GM18526 (cell line): ENCODE data around the gene KCTD8.

ENCODE experiments used
- POLR2A ChIP-seq: IDR thresholded peaks from 3 replicates; pipeline ENCODE4 v1.6.1; 2011; ENCODE audit not compliant: insufficient read length; ENCODE audit errors: extremely low read depth

Gene KCTD8

GRCh38 chr4:44448521-44449461, at the start of gene KCTD8:
Gene KCTD8 (minus strand): TSS chr4:44448809.
- no peak for TF ChIP-seq POLR2A

DNA sequence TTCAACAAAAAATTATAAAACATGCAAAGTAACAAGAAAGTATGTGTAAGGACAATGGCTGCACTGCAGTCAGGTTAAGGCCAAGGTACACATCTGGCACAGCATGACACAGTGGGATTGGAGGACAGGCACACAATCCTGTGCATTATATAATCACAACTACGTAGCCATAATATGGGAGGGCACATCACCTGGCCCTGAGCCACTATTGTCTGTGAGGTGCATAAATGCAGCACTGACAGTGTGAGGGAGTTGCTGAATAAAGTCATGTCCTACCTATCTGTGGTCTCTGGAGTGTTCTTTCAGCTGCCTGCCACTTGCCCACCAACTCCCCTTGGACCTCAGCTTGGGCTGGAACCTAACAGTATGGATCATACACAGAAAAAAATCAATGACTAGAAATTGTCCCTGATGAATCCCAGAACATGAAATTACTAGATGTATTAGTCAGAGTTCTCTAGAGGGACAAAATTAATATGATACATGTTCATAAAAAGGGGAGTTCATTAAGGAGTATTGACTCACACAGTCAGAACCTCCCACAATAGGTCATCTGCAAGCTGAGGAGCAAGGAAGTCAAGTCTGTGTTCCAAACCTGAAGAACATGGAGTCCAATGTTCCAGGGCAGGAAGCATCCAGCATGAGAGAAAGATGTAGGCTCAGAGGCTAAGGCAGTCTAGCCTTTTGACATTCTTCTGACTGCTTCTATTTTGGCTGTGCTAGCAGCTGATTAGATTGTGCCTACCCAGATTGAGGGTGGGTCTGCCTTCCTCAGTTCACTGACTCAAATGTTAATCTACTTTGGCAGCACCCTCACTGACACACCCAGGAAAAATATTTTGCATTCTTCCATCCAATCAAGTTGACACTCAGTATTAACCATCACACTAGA, 46.4 kb upstream of the KCTD8 start:
- no peak for TF ChIP-seq POLR2A

DNA sequence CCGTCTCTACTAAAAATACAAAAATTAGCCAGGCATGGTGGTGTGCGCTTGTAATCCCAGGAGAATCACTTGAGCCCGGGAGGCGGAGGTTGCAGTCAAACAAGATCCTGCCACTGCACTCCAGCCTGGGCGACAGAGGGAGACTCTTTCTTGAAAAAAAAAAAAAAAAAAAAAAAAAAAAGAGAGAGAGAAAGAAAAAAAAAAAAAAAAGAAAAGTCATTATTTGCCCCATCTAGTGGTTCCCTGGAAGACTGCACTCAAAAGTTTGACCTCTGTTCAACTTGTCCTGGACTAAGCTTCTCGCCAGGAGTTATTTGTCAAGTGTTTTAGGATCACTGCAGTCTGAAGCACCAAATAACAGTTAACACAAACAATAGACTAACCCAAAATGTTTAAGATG, 45.3 kb upstream of the KCTD8 start:
- no peak for TF ChIP-seq POLR2A

GRCh38 chr4:44487341-44487740, 38.7 kb upstream of the KCTD8 start:
- TF ChIP-seq POLR2A = no peak

GRCh38 chr4:44479731-44480130, 31.1 kb upstream of the KCTD8 start:
- TF ChIP-seq POLR2A = no peak

- TF ChIP-seq POLR2A = no peak
Measured at GRCh38 chr4:44462259-44462658, 13.7 kb upstream of the KCTD8 start.

DNA sequence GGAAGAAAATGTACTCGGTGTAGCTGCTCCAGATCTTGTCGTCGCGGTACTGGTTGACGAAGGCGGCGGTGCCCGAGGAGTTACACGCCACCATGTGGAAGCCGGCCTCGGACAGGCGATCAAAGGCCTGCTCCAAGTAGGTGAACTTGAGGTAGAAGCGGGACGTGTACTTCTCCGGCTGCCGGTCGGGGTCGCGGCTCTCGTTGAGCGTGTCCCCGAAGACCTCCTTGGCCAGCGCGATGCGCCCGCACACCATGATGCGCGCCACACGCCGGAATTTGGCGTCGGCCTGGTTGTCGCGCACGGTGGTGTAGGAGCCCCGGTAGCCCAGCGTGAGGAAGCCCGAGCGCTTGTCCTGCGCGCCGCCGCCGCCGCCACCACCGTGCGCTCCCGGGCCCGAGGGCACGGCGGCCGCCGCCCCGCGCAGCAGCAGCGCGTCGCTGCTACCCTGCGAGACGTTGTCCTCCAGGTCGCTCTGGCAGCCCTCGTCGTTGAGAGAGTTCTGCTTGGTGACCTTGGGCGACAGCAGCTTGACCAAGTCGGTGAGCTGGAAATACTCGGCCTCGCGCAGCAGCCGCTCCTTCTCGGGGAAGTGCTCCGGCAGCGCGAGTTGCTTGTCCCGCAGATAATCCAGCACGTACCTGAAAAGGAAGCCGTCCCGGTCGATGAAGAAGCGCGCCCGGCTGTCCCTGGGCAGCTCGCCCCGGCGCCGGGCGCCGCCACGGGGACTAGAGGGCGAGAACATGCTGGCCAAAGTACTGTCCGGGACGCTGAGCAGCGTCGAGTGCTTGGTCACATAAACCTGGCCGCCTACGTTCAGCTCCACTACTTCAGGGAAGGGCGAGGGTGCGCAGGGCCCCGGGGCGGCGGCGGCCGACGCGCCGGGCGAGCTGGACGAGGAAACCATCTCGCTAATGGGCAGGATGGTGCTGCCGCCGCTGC, 775 bp downstream of the KCTD8 start:
- no peak for TF ChIP-seq POLR2A

GRCh38 chr4:44446801-44447562, 1.6 kb downstream of the KCTD8 start:
- no peak for TF ChIP-seq POLR2A

- TF ChIP-seq POLR2A = no peak
Measured at GRCh38 chr4:44446191-44446590, 2.4 kb downstream of the KCTD8 start.

DNA sequence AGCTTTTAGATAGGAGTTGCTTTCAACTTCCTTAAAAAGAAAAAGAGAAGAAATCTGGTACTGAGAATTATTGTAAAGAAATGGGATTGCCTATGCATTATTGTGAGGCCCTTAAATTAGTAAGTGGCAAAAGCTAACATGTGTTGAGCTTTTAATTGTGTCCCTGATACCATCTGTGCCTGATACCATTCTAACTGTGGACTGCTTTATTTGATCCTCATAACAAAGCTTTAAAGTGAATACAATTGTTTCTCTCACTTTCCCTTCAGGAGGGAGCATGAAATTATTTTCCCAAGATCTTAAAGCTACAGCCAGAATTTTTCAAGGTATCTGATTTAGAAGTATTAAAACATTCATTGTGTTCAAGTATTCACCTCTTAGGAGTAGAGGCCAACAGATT, 9.9 kb downstream of the KCTD8 start:
- TF ChIP-seq POLR2A = no peak

DNA sequence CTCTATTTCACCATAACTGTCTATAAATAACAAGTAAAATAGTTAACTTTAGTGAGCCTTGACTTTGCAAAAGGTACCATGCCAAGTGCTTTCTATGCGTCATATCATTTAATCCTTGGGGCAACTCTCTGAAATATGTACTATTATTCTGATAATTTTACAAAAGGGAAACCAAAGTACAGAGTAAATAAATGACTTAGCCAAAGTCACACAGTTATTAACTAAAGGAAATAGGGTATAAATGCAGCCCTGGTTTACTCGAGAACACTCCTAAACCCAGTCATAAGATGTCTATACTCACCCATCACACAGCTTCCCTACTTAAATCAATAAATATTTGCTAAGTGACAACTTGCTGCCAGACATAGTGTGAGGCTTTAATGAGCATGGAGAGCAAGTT, 14.4 kb downstream of the KCTD8 start:
- no peak for TF ChIP-seq POLR2A

DNA sequence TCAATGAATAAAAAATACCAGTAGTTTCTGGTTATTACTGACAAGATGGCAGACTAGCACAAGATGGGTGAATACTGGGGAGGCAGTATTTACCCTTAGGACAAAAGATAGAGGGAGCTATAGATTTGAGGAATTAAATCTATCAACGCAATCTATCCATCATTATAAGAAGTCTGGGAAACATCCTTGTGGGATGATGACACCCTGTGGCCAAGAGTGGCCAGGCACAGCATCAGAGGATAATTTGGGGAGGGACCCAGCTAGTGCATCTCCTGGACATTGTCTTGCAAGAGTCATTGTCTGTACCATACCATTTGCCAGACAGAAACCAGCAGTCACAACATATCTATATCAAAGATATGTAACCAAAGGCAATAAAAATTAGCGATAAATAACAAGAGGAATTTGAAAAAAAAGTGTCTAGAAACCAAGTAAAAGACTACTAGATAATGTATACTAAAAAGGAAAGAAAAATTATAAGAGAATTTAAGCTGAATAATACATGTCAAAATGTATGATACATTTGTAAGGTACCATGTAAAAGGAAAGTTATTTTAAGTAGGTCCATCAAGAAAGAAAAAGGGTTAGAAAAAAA, 22.9 kb downstream of the KCTD8 start:
- TF ChIP-seq POLR2A = no peak

DNA sequence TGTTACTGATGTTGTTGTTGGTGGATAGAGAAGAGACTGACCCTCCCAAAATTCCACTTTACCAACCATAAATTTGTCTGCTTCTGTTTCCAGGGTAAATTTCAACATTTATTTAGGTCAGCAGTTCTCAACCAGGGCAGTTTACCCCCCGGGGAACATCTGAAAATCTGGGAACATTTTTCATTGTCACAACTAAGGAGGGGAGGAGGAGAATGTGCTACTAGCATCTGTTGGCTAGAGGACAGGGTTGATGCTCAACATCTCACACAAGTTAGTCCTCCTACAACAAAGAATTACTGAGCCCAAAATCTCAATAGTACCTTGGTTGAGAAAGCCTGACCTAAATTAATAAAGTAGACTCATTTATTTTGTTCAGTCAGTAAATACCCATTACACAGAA, 25.7 kb downstream of the KCTD8 start:
- no peak for TF ChIP-seq POLR2A
